ENCODE results near the gene HBP1. TPM values are rescaled to one million over a fixed set of nuclear protein-coding genes. Genes with fewer than 3 reads are reported as not detected.

The HBP1 gene
- total and polyA plus RNA-seq, 2 of the 13 experiments (the other 11 are each of a cell fraction or from before 2014, with no cell fraction given), result 22.9 to 44.1 TPM

DNA sequence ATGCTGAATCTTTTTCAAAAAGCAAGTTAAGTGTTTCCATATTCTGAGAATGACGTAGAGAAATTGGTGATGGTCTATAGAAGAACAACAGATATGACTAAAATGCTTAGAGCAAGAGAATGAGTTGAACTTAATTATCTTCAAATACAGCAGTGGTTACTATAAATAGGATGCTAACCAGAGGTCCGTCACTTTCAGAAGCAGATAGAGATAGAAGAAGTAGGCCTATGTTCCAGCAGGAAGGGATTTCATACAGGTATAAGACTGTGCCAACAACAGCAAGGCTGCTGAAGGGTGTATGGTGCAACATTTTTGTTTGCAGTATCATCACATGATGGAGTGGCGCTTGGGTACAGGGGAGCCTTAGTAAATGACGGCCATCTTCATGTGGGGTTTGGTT, 68.6 kb downstream of the HBP1 start (continued):
- TF ChIP-seq, protein P1, sequence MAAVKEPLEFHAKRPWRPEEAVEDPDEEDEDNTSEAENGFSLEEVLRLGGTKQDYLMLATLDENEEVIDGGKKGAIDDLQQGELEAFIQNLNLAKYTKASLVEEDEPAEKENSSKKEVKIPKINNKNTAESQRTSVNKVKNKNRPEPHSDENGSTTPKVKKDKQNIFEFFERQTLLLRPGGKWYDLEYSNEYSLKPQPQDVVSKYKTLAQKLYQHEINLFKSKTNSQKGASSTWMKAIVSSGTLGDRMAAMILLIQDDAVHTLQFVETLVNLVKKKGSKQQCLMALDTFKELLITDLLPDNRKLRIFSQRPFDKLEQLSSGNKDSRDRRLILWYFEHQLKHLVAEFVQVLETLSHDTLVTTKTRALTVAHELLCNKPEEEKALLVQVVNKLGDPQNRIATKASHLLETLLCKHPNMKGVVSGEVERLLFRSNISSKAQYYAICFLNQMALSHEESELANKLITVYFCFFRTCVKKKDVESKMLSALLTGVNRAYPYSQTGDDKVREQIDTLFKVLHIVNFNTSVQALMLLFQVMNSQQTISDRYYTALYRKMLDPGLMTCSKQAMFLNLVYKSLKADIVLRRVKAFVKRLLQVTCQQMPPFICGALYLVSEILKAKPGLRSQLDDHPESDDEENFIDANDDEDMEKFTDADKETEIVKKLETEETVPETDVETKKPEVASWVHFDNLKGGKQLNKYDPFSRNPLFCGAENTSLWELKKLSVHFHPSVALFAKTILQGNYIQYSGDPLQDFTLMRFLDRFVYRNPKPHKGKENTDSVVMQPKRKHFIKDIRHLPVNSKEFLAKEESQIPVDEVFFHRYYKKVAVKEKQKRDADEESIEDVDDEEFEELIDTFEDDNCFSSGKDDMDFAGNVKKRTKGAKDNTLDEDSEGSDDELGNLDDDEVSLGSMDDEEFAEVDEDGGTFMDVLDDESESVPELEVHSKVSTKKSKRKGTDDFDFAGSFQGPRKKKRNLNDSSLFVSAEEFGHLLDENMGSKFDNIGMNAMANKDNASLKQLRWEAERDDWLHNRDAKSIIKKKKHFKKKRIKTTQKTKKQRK (IDR thresholded peaks at IDR 0.05; ENCODE audit: low read length), result no peak
- TF ChIP-seq ZFP1 (CRISPR knock-in tag; IDR thresholded peaks at IDR 0.05), result no peak
- TF ChIP-seq ZNF780A (CRISPR knock-in tag; IDR thresholded peaks at IDR 0.05), result no peak

DNA sequence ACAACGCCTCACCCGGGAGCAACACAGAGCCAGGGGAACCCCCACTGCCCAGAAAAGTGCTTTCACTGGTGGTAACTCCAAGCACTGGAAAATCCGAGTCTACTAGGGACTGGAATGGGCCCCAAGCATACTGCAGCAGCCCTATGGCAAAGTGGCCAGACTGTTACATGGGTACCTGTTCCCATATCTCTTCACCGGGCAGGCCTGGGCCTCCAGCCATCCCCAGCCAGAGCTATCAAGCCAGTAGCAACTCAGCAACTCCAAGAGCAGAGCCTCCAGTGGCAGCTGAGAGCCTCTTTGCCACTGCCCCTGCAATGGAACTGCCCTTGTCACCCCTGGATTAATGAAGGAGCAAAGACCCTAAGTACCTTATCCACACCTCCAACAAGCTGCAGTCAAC, 73.5 kb downstream of the HBP1 start:
- Histone ChIP-seq H3K27me3 (ENCODE audit: control insufficient read depth in 1 of 2, insufficient read depth in 2 of 2, low read length in 2 of 2) (no peaks in the 10 kb centered on the region), H3K4me3 (replicated peaks in 1 of 3; ENCODE audit: insufficient read depth in 1 of 3, low read depth in 2 of 3, low read length in 3 of 3) (no peak overlapping the region), H3K4me2 (ENCODE audit: low read depth, low read length) (no peak overlapping the region), H3K36me3 (replicated peaks in 1 of 2; ENCODE audit: control insufficient read depth in 1 of 2, insufficient read depth in 2 of 2, low read length in 2 of 2) (no peaks in the 10 kb centered on the region), H4K20me1 (ENCODE audit: insufficient read depth, low read length) (no peaks in the 10 kb centered on the region), H2AFZ (ENCODE audit: low read length) (no peak overlapping the region), H3K4me1 (ENCODE audit: insufficient read depth, low read length) (no peaks in the 10 kb centered on the region), H3K27ac (ENCODE audit: extremely low read length, insufficient read depth, low read length) (no peak overlapping the region), H3K79me2 (ENCODE audit: insufficient read depth, low read length) (no peaks in the 10 kb centered on the region), H3K9me3 (ENCODE audit: low read length) (no peaks in the 10 kb centered on the region), H3K9ac (ENCODE audit: insufficient read depth, low read depth, low read length) (no peak overlapping the region)
- TF ChIP-seq ZFX (CRISPR knock-in tag; IDR thresholded peaks at IDR 0.05; ENCODE audit: low read depth) (no peak), ZNF567 (CRISPR knock-in tag; IDR thresholded peaks at IDR 0.05; ENCODE audit: borderline replicate concordance) (no peak), RARG (CRISPR knock-in tag; IDR thresholded peaks at IDR 0.05; ENCODE audit: low read depth) (no peak), ZNF33A (CRISPR knock-in tag; IDR thresholded peaks at IDR 0.05; ENCODE audit: borderline replicate concordance) (no peak), ZEB1 (IDR thresholded peaks at IDR 0.05; ENCODE audit: insufficient replicate concordance, low read depth) (no peak), MED8 (CRISPR knock-in tag; IDR thresholded peaks at IDR 0.05; ENCODE audit: insufficient replicate concordance) (no peak), ZNF552 (CRISPR knock-in tag; IDR thresholded peaks at IDR 0.05; ENCODE audit: borderline replicate concordance) (no peak)
- TF ChIP-seq, protein P2, sequence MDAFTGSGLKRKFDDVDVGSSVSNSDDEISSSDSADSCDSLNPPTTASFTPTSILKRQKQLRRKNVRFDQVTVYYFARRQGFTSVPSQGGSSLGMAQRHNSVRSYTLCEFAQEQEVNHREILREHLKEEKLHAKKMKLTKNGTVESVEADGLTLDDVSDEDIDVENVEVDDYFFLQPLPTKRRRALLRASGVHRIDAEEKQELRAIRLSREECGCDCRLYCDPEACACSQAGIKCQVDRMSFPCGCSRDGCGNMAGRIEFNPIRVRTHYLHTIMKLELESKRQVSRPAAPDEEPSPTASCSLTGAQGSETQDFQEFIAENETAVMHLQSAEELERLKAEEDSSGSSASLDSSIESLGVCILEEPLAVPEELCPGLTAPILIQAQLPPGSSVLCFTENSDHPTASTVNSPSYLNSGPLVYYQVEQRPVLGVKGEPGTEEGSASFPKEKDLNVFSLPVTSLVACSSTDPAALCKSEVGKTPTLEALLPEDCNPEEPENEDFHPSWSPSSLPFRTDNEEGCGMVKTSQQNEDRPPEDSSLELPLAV (CRISPR knock-in tag; conservative IDR thresholded peaks at IDR 0.05; ENCODE audit: low read depth), result no peak
- TF ChIP-seq, protein P3, sequence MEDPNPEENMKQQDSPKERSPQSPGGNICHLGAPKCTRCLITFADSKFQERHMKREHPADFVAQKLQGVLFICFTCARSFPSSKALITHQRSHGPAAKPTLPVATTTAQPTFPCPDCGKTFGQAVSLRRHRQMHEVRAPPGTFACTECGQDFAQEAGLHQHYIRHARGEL (CRISPR knock-in tag; IDR thresholded peaks at IDR 0.05), result no peak
- TF ChIP-seq, protein P4, sequence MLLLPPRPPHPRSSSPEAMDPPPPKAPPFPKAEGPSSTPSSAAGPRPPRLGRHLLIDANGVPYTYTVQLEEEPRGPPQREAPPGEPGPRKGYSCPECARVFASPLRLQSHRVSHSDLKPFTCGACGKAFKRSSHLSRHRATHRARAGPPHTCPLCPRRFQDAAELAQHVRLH (CRISPR knock-in tag; IDR thresholded peaks at IDR 0.05; ENCODE audit: borderline replicate concordance, low read depth), result no peak
- WGBS (ENCODE audit: low lambda C conversion rate), result 96% methylated on average over 3 of the region's 4 CpGs
- intact Hi-C loops (cut with micrococcal nuclease; ENCODE audit: unreplicated experiment), result no loop called here
- ATAC-seq (no peak), FAIRE-seq (no peak), DNase-seq (ENCODE audit: low spot score) (no peak)
- CTCF ChIA-PET (ENCODE audit: low intra/inter-chr PET ratio, low total read pairs), result no interaction called here
- POLR2A ChIA-PET, result no interaction called here
- in situ Hi-C loops (cut with HindIII; ENCODE audit: extremely low pct_ligation_motif_present, low pct_unique_long_range_greater_than_20kb), result no loop called here
- no TSS peak for BruUV-seq (replicated peaks)

Measured in HepG2 (cell line).